ENCODE data around the gene ASNSD1.

DNA sequence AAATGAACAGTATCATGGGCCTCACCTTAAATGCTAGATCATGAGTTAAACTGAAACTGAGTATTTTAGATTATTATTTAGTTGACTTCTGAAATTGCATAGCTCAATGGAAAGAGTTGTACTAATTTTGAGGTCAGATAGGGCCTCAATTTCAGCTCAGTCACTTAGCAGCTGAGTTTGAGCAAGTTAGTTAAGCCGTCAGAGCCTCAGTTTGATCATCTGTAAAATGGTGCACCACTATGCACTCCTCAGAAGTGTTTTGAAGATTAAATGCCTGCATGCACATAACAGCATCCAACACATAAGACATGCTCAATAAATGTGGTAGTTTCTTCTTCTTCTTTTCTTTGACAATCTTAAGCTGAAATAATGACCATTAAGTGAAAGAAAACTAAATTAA lies 38.2 kb upstream of the ASNSD1 start:
- TF ChIP-seq, protein P1, sequence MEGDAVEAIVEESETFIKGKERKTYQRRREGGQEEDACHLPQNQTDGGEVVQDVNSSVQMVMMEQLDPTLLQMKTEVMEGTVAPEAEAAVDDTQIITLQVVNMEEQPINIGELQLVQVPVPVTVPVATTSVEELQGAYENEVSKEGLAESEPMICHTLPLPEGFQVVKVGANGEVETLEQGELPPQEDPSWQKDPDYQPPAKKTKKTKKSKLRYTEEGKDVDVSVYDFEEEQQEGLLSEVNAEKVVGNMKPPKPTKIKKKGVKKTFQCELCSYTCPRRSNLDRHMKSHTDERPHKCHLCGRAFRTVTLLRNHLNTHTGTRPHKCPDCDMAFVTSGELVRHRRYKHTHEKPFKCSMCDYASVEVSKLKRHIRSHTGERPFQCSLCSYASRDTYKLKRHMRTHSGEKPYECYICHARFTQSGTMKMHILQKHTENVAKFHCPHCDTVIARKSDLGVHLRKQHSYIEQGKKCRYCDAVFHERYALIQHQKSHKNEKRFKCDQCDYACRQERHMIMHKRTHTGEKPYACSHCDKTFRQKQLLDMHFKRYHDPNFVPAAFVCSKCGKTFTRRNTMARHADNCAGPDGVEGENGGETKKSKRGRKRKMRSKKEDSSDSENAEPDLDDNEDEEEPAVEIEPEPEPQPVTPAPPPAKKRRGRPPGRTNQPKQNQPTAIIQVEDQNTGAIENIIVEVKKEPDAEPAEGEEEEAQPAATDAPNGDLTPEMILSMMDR (IDR thresholded peaks at IDR 0.05), result no peak
- TF ChIP-seq POLR2A (IDR thresholded peaks at IDR 0.05), result no peak
